Tibial nerve (tissue), 4 donors: ENCODE measurements around the gene KDELR3. TPM values are rescaled to one million over a fixed set of nuclear protein-coding genes. Genes with fewer than 3 reads are reported as not detected.

Source experiments
- DNase-seq, 2 donors: peaks; one replicate each; pipeline ENCODE4 v3.0.0-alpha.2; 2019; ENCODE audit warnings: low spot score in 2 of 2
- H3K27ac ChIP-seq, 4 donors: fragments of 200-600 bp; sonication (generic) in 3 of 4; one replicate each; pipeline ENCODE4 v1.5.1; 2017 to 2019; ENCODE audit warnings: mild to moderate bottlenecking in 1 of 4
- H3K27me3 ChIP-seq, 2 donors: fragments of 200-600 bp; sonication (generic) in 1 of 2; one replicate each; pipeline versions ENCODE4 v1.5.1 to v1.6.0; 2017 to 2019
- H3K36me3 ChIP-seq, 3 donors: fragments of 200-600 bp; sonication (generic); one replicate each; pipeline ENCODE4 v1.5.1; 2018 to 2019
- H3K4me1 ChIP-seq, 4 donors: fragments of 200-600 bp; sonication (generic) in 3 of 4; one replicate each; pipeline ENCODE4 v1.5.1; 2017 to 2019
- H3K4me3 ChIP-seq, 4 donors: fragments of 200-600 bp; sonication (generic) in 3 of 4; one replicate each; pipeline ENCODE4 v1.5.1; 2017 to 2019; ENCODE audit warnings: mild to moderate bottlenecking in 1 of 4, moderate library complexity in 1 of 4
- H3K9me3 ChIP-seq, 4 donors: fragments of 200-600 bp; sonication (generic) in 3 of 4; one replicate each; pipeline ENCODE4 v1.5.1; 2017 to 2019
- CTCF ChIP-seq, 5 experiments: fragments of 200-600 bp in 3 of 5; fragments of 450-650 bp in 2 of 5; sonication (generic) in 3 of 5; IDR thresholded peaks; one replicate each; pipeline ENCODE4 v1.5.1; 2016 to 2019; ENCODE audit warnings: antibody characterized with exemption in 5 of 5, mild to moderate bottlenecking in 3 of 5, moderate library complexity in 2 of 5
- EP300 ChIP-seq, 2 donors: sonication (generic); formaldehyde crosslinking; IDR thresholded peaks; one replicate each; pipeline ENCODE4 v1.6.1; 2017; ENCODE audit warnings: antibody characterized with exemption in 2 of 2, mild to moderate bottlenecking in 1 of 2
- POLR2A ChIP-seq, 2 donors: fragments of 450-650 bp; IDR thresholded peaks; one replicate each; pipeline ENCODE4 v1.6.1; 2017; ENCODE audit warnings: antibody characterized with exemption in 2 of 2, mild to moderate bottlenecking in 2 of 2, moderate library complexity in 2 of 2
- WGBS, 2 donors: methylation state at CpG; one replicate each; pipeline ENCODE4 v1.1.5; 2018; 5-methylcytosine and 5-hydroxymethylcytosine counted together
- total RNA-seq, 4 donors: library from RNA; depleted of rRNA; stranded (reverse); fragments of >200 nt; gene quantifications; one replicate each; pipeline ENCODE4 v1.1.0, GENCODE V29; 2016

KDELR3 gene
- total RNA-seq, 4 donors from 2014 or later, result 6.1 to 18.0 (median 10.6) TPM

- no peak for DNase-seq
- TF ChIP-seq CTCF (IDR thresholded peaks at IDR 0.05) (no peak), EP300 (IDR thresholded peaks at IDR 0.05) (no peak), POLR2A (IDR thresholded peaks at IDR 0.05) (no peak)
- no peak overlapping the region for H3K4me3 ChIP-seq
- no peaks in the 10 kb centered on the region for H3K9me3 ChIP-seq
- peaks cover 0 to 86% (median 20%) of the 10 kb centered on the region in 4 donors for H3K4me1 ChIP-seq
- peaks cover 4 to 99% (median 73%) of the 10 kb centered on the region in 3 donors for H3K36me3 ChIP-seq
- H3K27ac ChIP-seq, result peak overlapping the region; percentile 52 to 82 (median 58)
- 32 to 57% methylated on average over 2 of the region's 2 CpGs for WGBS, 2 donors
- no peaks in the 10 kb centered on the region for H3K27me3 ChIP-seq
Measured at GRCh38 chr22:38490475-38490874, 22.6 kb downstream of the KDELR3 start.

- Histone ChIP-seq H3K9me3 (no peaks in the 10 kb centered on the region), H3K27me3 (no peaks in the 10 kb centered on the region), H3K36me3 (peaks cover 6 to 100% (median 73%) of the 10 kb centered on the region in 3 donors), H3K4me3 (no peak overlapping the region), H3K27ac (peak overlapping the region; percentile 52 to 82 (median 58)), H3K4me1 (peaks cover 0 to 87% (median 20%) of the 10 kb centered on the region in 4 donors)
- 9 to 41% methylated on average over 1 of the region's 1 CpG for WGBS, 2 donors
- TF ChIP-seq EP300 (IDR thresholded peaks at IDR 0.05) (peak in 1 of 2 donors; percentile 84), CTCF (IDR thresholded peaks at IDR 0.05) (no peak), POLR2A (IDR thresholded peaks at IDR 0.05) (no peak)
- peak; percentile 61 to 80 for DNase-seq
Measured at GRCh38 chr22:38490915-38491314, 23.0 kb downstream of the KDELR3 start.

- Histone ChIP-seq H3K9me3 (no peaks in the 10 kb centered on the region), H3K36me3 (peaks cover 12 to 100% (median 74%) of the 10 kb centered on the region in 3 donors), H3K27me3 (no peaks in the 10 kb centered on the region), H3K4me1 (peaks cover 0 to 87% (median 20%) of the 10 kb centered on the region in 4 donors), H3K27ac (peak overlapping the region; percentile 36 to 82 (median 56)), H3K4me3 (no peak overlapping the region)
- DNase-seq, result no peak
- TF ChIP-seq POLR2A (IDR thresholded peaks at IDR 0.05) (no peak), EP300 (IDR thresholded peaks at IDR 0.05) (no peak)
- WGBS, 2 donors, result 33 to 44% methylated on average over 5 of the region's 5 CpGs
Measured at GRCh38 chr22:38491707-38492348, 23.9 kb downstream of the KDELR3 start.

- Histone ChIP-seq H3K9me3 (no peaks in the 10 kb centered on the region), H3K4me3 (no peak overlapping the region), H3K36me3 (peaks cover 21 to 100% (median 72%) of the 10 kb centered on the region in 3 donors), H3K27ac (no peak overlapping the region), H3K27me3 (no peaks in the 10 kb centered on the region), H3K4me1 (peaks cover 0 to 82% (median 20%) of the 10 kb centered on the region in 4 donors)
- TF ChIP-seq EP300 (IDR thresholded peaks at IDR 0.05) (no peak), CTCF (IDR thresholded peaks at IDR 0.05) (no peak), POLR2A (IDR thresholded peaks at IDR 0.05) (no peak)
- DNase-seq, result no peak
- WGBS, 2 donors, result 43 to 45% methylated on average over 2 of the region's 2 CpGs
Measured at GRCh38 chr22:38494498-38494897, 26.6 kb downstream of the KDELR3 start.

- peaks cover 21 to 100% (median 68%) of the 10 kb centered on the region in 3 donors for H3K36me3 ChIP-seq
- 85 to 88% methylated on average over 12 of the region's 12 CpGs for WGBS, 2 donors
- peaks cover 0 to 82% (median 20%) of the 10 kb centered on the region in 4 donors for H3K4me1 ChIP-seq
- no peak for TF ChIP-seq EP300 (IDR thresholded peaks at IDR 0.05)
- TF ChIP-seq POLR2A (IDR thresholded peaks at IDR 0.05), result no peak
- TF ChIP-seq CTCF (IDR thresholded peaks at IDR 0.05), result no peak
- no peaks in the 10 kb centered on the region for H3K27me3 ChIP-seq
- no peak for DNase-seq
- no peak overlapping the region for H3K4me3 ChIP-seq
- no peaks in the 10 kb centered on the region for H3K9me3 ChIP-seq
- no peak overlapping the region for H3K27ac ChIP-seq
Measured at GRCh38 chr22:38494939-38495338, 27.0 kb downstream of the KDELR3 start.
